Measurements from ENCODE around the gene PCDH15. TPM values are rescaled to one million over a fixed set of nuclear protein-coding genes. Genes with fewer than 3 reads are reported as not detected.

The PCDH15 gene
- total and polyA plus RNA-seq, 2 of the 8 experiments (the other 6 are each of a cell fraction or from before 2014, with no cell fraction given) = 0.11 TPM; not detected in 1

DNA sequence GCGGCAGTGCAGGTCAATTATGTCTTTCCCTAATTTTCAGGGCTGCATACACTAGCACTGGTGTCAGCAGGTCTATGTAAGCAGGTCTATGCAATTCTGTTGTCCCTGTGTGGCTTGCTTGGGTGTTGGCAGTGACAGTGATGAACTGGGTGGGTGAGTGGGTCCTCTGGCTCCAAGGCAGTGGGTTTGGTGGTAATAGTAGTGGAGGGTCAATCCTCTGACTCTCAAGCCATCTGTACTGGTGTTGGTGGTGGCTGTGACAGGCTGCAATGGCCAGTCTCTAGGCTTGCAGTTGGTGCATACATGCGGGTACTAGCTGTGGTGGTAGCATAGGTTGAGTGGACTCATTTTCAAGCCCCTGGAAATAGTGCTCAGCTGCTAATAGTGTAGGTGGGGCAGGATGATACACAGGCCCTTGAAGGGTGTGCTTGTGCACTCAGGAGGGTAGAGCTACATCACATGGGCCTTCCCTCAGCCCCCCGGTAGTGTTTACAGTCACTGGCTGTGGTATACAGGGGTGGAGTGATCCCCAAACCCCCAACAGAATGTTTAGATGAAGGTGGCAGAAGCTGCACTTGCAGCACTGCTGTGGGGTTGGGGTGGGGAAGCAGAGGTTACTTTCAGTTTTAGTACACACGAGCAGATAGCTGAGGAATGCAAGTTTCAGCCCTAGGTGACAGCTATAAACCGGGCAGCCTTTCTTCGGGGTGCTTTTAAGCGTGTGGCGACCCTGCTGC is 331.3 kb downstream of the PCDH15 start (continued):
- no peak for TF ChIP-seq ATF3 (IDR thresholded peaks at IDR 0.05; ENCODE audit: insufficient read depth, low read depth, low read length)
- no peak for TF ChIP-seq TBP (IDR thresholded peaks at IDR 0.05; ENCODE audit: low read depth, low read length)
- TF ChIP-seq USF2 (IDR thresholded peaks at IDR 0.05; ENCODE audit: low read length) = no peak
